ENCODE measurements around the gene NXF1.

DNA sequence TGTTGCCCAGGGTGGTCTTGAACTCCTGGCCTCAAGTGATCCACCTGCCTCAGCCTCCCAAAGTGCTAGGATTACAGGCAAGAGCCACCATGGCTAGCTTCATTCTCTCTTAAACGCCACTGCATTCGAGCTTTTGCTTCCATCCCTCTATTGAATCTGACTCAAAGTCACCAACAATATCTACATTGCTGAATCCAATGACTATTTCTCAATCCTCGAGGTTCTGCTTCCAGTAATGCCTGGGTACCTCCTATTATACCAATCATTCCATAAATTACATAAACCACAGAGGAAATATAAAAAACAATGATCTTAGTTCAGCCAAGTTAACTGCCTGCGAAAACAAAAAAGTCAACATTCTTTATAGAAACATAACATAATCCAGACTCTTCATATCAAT, 11.9 kb upstream of the NXF1 start:
- TF ChIP-seq, protein P1, sequence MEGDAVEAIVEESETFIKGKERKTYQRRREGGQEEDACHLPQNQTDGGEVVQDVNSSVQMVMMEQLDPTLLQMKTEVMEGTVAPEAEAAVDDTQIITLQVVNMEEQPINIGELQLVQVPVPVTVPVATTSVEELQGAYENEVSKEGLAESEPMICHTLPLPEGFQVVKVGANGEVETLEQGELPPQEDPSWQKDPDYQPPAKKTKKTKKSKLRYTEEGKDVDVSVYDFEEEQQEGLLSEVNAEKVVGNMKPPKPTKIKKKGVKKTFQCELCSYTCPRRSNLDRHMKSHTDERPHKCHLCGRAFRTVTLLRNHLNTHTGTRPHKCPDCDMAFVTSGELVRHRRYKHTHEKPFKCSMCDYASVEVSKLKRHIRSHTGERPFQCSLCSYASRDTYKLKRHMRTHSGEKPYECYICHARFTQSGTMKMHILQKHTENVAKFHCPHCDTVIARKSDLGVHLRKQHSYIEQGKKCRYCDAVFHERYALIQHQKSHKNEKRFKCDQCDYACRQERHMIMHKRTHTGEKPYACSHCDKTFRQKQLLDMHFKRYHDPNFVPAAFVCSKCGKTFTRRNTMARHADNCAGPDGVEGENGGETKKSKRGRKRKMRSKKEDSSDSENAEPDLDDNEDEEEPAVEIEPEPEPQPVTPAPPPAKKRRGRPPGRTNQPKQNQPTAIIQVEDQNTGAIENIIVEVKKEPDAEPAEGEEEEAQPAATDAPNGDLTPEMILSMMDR (IDR thresholded peaks at IDR 0.05; ENCODE audit: low read length): no peak
- TF ChIP-seq EZH2 (IDR thresholded peaks at IDR 0.05; ENCODE audit: borderline replicate concordance, low read length): no peak
